ENCODE results near the gene RCL1. TPM values are rescaled to one million over a fixed set of nuclear protein-coding genes. Genes with fewer than 3 reads are reported as not detected.
"Not testable (repeated sequence)": the region's sequence is repeated elsewhere in the genome, so short reads cannot be mapped to it uniquely, and the experiment has no call there.

RCL1 gene
- total and polyA plus RNA-seq, 9 donors, result 11.1 to 17.9 (median 13.9) TPM

DNA sequence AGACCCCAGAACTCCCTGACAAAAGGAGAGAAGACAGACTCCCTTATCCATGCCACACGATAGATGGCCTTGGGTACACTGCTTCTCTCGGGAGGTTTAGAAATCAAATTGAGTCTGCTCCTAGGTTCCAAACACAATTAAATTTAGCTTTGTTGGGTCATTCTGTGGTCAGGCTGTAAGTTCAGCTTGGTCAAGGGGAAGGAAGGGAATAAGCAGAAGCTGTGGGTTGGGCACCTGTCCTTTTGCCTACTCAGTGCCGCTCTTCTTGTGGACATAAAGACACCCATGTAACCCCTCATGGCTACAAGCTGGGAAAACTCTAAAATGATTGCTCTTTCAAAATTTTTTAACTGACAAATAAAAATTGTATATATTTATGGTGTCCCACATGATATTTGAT lies 32.6 kb upstream of the RCL1 start:
- no peaks in the 10 kb centered on the region for H3K27me3 ChIP-seq (ENCODE audit: control insufficient read depth, insufficient read depth, low read length)
- DNase-seq, result peak; percentile 62
- H3K4me1 ChIP-seq (ENCODE audit: control insufficient read depth, insufficient read depth, low read length), result peaks cover 7% of the 10 kb centered on the region
- WGBS (ENCODE audit: insufficient coverage), result no CpG with 5 or more reads among the region's 3 CpGs
- H3K27ac ChIP-seq (ENCODE audit: low read length), result no peak overlapping the region
- H3K4me3 ChIP-seq (ENCODE audit: low read length), result no peak overlapping the region
- no peaks in the 10 kb centered on the region for H3K36me3 ChIP-seq (ENCODE audit: control insufficient read depth, insufficient read depth, low read length)
- H3K9me3 ChIP-seq (replicated peaks; ENCODE audit: control insufficient read depth, low read depth, low read length), result no peaks in the 10 kb centered on the region

GRCh38 chr9:4762108-4762885 lies 30.4 kb upstream of the RCL1 start:
- Histone ChIP-seq H3K9me3 (replicated peaks; ENCODE audit: control insufficient read depth, low read depth, low read length) (no peaks in the 10 kb centered on the region), H3K4me3 (ENCODE audit: low read length) (no peak overlapping the region), H3K27ac (ENCODE audit: low read length) (peak overlapping the region; percentile 29), H3K4me1 (ENCODE audit: control insufficient read depth, insufficient read depth, low read length) (peaks cover 7% of the 10 kb centered on the region), H3K27me3 (ENCODE audit: control insufficient read depth, insufficient read depth, low read length) (no peaks in the 10 kb centered on the region), H3K36me3 (ENCODE audit: control insufficient read depth, insufficient read depth, low read length) (no peaks in the 10 kb centered on the region)
- DNase-seq, result peak; percentile 77
- whole genome bisulfite sequencing (ENCODE audit: insufficient coverage), result 50% methylated on average over 7 of the region's 22 CpGs

GRCh38 chr9:4762886-4763541 lies 29.7 kb upstream of the RCL1 start:
- H3K36me3 ChIP-seq (ENCODE audit: control insufficient read depth, insufficient read depth, low read length), result no peaks in the 10 kb centered on the region
- H3K27ac ChIP-seq (ENCODE audit: low read length), result peak overlapping the region; percentile 29
- no peak overlapping the region for H3K4me3 ChIP-seq (ENCODE audit: low read length)
- H3K4me1 ChIP-seq (ENCODE audit: control insufficient read depth, insufficient read depth, low read length), result peaks cover 7% of the 10 kb centered on the region
- no peaks in the 10 kb centered on the region for H3K27me3 ChIP-seq (ENCODE audit: control insufficient read depth, insufficient read depth, low read length)
- DNase-seq, result peak; percentile 42
- no peaks in the 10 kb centered on the region for H3K9me3 ChIP-seq (replicated peaks; ENCODE audit: control insufficient read depth, low read depth, low read length)
- 30% methylated on average over 2 of the region's 14 CpGs for WGBS (ENCODE audit: insufficient coverage)

DNA sequence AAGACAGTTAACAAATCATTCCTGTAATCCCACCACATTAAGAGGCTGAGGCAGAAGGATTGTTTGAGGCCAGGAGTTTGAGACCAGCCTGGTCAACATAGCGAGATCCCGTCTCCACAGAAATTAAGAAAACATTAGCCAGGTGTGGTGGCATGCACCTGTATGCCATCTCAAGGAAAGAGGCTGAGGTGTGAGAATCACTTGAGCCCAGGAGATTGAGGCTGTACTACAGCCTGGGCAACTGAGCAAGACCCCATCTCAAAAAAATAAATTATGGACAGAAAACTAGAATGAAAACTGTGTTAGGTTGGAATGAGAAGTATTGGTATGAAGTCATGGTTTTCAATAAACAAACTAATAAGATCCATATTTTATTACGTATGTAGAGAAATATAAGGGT lies 28.7 kb upstream of the RCL1 start:
- Histone ChIP-seq H3K27ac (ENCODE audit: low read length) (no peak overlapping the region), H3K9me3 (replicated peaks; ENCODE audit: control insufficient read depth, low read depth, low read length) (no peaks in the 10 kb centered on the region), H3K4me1 (ENCODE audit: control insufficient read depth, insufficient read depth, low read length) (peaks cover 7% of the 10 kb centered on the region), H3K4me3 (ENCODE audit: low read length) (no peak overlapping the region), H3K27me3 (ENCODE audit: control insufficient read depth, insufficient read depth, low read length) (no peaks in the 10 kb centered on the region), H3K36me3 (ENCODE audit: control insufficient read depth, insufficient read depth, low read length) (no peaks in the 10 kb centered on the region)
- WGBS (ENCODE audit: insufficient coverage), result 86% methylated on average over 2 of the region's 3 CpGs
- no peak for DNase-seq

- Histone ChIP-seq H3K4me1 (ENCODE audit: control insufficient read depth, insufficient read depth, low read length) (no peaks in the 10 kb centered on the region), H3K36me3 (ENCODE audit: control insufficient read depth, insufficient read depth, low read length) (no peaks in the 10 kb centered on the region), H3K9me3 (replicated peaks; ENCODE audit: control insufficient read depth, low read depth, low read length) (no peaks in the 10 kb centered on the region), H3K27me3 (ENCODE audit: control insufficient read depth, insufficient read depth, low read length) (no peaks in the 10 kb centered on the region), H3K27ac (ENCODE audit: low read length) (no peak overlapping the region), H3K4me3 (ENCODE audit: low read length) (no peak overlapping the region)
- no peak for DNase-seq
Measured at GRCh38 chr9:4768681-4769080, 24.1 kb upstream of the RCL1 start.

- H3K27me3 ChIP-seq (ENCODE audit: control insufficient read depth, insufficient read depth, low read length), result no peaks in the 10 kb centered on the region
- 70% methylated on average over 3 of the region's 7 CpGs for WGBS (ENCODE audit: insufficient coverage)
- no peaks in the 10 kb centered on the region for H3K36me3 ChIP-seq (ENCODE audit: control insufficient read depth, insufficient read depth, low read length)
- H3K9me3 ChIP-seq (replicated peaks; ENCODE audit: control insufficient read depth, low read depth, low read length), result no peaks in the 10 kb centered on the region
- DNase-seq, result no peak
- no peaks in the 10 kb centered on the region for H3K4me1 ChIP-seq (ENCODE audit: control insufficient read depth, insufficient read depth, low read length)
- no peak overlapping the region for H3K27ac ChIP-seq (ENCODE audit: low read length)
- H3K4me3 ChIP-seq (ENCODE audit: low read length), result no peak overlapping the region
Measured at GRCh38 chr9:4769321-4770080, 23.2 kb upstream of the RCL1 start.

- Histone ChIP-seq H3K4me3 (ENCODE audit: low read length) (no peak overlapping the region), H3K36me3 (ENCODE audit: control insufficient read depth, insufficient read depth, low read length) (no peaks in the 10 kb centered on the region), H3K9me3 (replicated peaks; ENCODE audit: control insufficient read depth, low read depth, low read length) (no peaks in the 10 kb centered on the region), H3K27ac (ENCODE audit: low read length) (no peak overlapping the region), H3K4me1 (ENCODE audit: control insufficient read depth, insufficient read depth, low read length) (no peaks in the 10 kb centered on the region), H3K27me3 (ENCODE audit: control insufficient read depth, insufficient read depth, low read length) (no peaks in the 10 kb centered on the region)
- 88% methylated on average over 1 of the region's 1 CpG for WGBS (ENCODE audit: insufficient coverage)
- DNase-seq, result no peak
Measured at GRCh38 chr9:4771788-4772187, 21.0 kb upstream of the RCL1 start.

DNA sequence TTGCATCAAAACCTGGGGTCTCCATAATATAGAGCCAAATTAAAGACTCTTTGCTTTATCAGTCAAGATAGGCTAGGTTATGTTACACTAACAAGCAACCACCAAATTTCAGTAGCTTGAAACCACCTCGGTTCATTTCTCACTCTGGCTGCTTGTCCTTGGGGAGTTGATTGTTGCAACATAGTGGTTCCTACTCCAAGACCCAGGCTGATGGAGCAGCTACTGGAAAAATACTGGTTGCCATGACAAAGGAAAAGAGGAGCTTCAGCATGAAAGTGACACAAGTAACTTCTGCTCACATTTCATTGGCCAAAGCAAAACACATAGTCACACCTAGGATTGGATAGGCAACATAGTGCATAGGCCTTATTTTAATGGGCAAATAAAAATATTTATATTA lies 18.5 kb upstream of the RCL1 start:
- no CpG with 5 or more reads among the region's 1 CpG for WGBS (ENCODE audit: insufficient coverage)
- H3K4me1 ChIP-seq (ENCODE audit: control insufficient read depth, insufficient read depth, low read length), result no peaks in the 10 kb centered on the region
- no peak overlapping the region for H3K4me3 ChIP-seq (ENCODE audit: low read length)
- no peaks in the 10 kb centered on the region for H3K36me3 ChIP-seq (ENCODE audit: control insufficient read depth, insufficient read depth, low read length)
- DNase-seq, result peak; percentile 22
- H3K27me3 ChIP-seq (ENCODE audit: control insufficient read depth, insufficient read depth, low read length), result no peaks in the 10 kb centered on the region
- H3K27ac ChIP-seq (ENCODE audit: low read length), result no peak overlapping the region
- no peaks in the 10 kb centered on the region for H3K9me3 ChIP-seq (replicated peaks; ENCODE audit: control insufficient read depth, low read depth, low read length)

- H3K36me3 ChIP-seq (ENCODE audit: control insufficient read depth, insufficient read depth, low read length); H3K4me1 ChIP-seq (ENCODE audit: control insufficient read depth, insufficient read depth, low read length); H3K9me3 ChIP-seq (replicated peaks; ENCODE audit: control insufficient read depth, low read depth, low read length); H3K4me3 ChIP-seq (ENCODE audit: low read length); H3K27me3 ChIP-seq (ENCODE audit: control insufficient read depth, insufficient read depth, low read length); H3K27ac ChIP-seq (ENCODE audit: low read length); DNase-seq: not testable (repeated sequence)
- no CpG with 5 or more reads among the region's 2 CpGs for WGBS (ENCODE audit: insufficient coverage)
Measured at GRCh38 chr9:4774958-4775357, 17.8 kb upstream of the RCL1 start.

DNA sequence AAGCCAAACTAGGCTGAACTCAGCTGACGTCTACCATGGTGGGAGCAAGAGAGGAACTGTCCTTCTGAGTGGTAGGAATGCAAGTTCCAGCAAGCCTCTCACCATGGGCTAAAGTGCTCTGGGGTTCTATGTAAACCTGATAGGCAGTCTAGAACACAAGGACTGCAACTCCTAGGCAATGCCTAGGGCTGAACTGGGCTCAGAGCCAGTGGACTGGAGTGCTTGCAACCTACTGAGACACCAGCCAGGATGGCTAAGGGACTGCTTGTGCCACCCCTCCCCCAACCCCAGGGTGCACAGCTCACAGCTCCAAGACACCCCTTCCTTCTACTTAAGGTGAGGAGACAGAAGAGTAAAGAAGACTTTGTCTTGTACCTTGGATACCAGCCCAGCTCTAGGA lies 12.1 kb upstream of the RCL1 start:
- Histone ChIP-seq H3K27ac (ENCODE audit: low read length) (no peak overlapping the region), H3K27me3 (ENCODE audit: control insufficient read depth, insufficient read depth, low read length) (no peaks in the 10 kb centered on the region), H3K4me3 (ENCODE audit: low read length) (no peak overlapping the region), H3K9me3 (replicated peaks; ENCODE audit: control insufficient read depth, low read depth, low read length) (no peaks in the 10 kb centered on the region), H3K4me1 (ENCODE audit: control insufficient read depth, insufficient read depth, low read length) (no peaks in the 10 kb centered on the region), H3K36me3 (ENCODE audit: control insufficient read depth, insufficient read depth, low read length) (no peaks in the 10 kb centered on the region)
- WGBS (ENCODE audit: insufficient coverage), result 90% methylated on average over 1 of the region's 1 CpG
- no peak for DNase-seq
